Calu3 (cell line): ENCODE data around the gene KCNIP2. TPM values are rescaled to one million over a fixed set of nuclear protein-coding genes. Genes with fewer than 3 reads are reported as not detected.

ENCODE experiments used
- BruUV-seq: library from RNA; stranded (reverse); fragments of 400-500 nt; replicated peaks from 2 replicates; lab custom pipeline; 2021; lab: Mats Ljungman, UMichigan
- CTCF ChIA-PET: fragments of 300-600 bp; sonication (Branson Sonifier 250); formaldehyde crosslinking; loops from one replicate; lab custom pipeline; 2022; ENCODE audit warnings: antibody characterized with exemption; lab: Charles Lee
- DNase-seq: peaks from one replicate; pipeline ENCODE4 v3.0.0; 2022
- H3K27ac Mint-ChIP-seq: one replicate; pipeline ENCODE4 v1.8.0; 2022; ENCODE audit warnings: mixed read lengths; ENCODE audit not compliant: unreplicated experiment
- H3K27me3 Mint-ChIP-seq: one replicate; pipeline ENCODE4 v1.8.0; 2022; ENCODE audit warnings: mixed read lengths; ENCODE audit not compliant: unreplicated experiment
- H3K36me3 Mint-ChIP-seq: one replicate; pipeline ENCODE4 v1.8.0; 2022; ENCODE audit warnings: mild to moderate bottlenecking, moderate library complexity, mixed read lengths; ENCODE audit not compliant: insufficient read depth, unreplicated experiment
- H3K4me1 Mint-ChIP-seq: one replicate; pipeline ENCODE4 v1.8.0; 2022; ENCODE audit warnings: mild to moderate bottlenecking, low read depth, mixed read lengths; ENCODE audit not compliant: unreplicated experiment
- H3K4me3 Mint-ChIP-seq: one replicate; pipeline ENCODE4 v1.8.0; 2022; ENCODE audit warnings: mild to moderate bottlenecking, low read depth, moderate library complexity, mixed read lengths; ENCODE audit not compliant: unreplicated experiment
- H3K9me3 Mint-ChIP-seq: one replicate; pipeline ENCODE4 v1.8.0; 2022; ENCODE audit warnings: low read depth, mixed read lengths; ENCODE audit not compliant: unreplicated experiment
- intact Hi-C: fragments of 100-400 bp; cut with micrococcal nuclease; formaldehyde crosslinking; loops from one replicate; pipeline ENCODE4 v1.10.0; 2022; ENCODE audit not compliant: unreplicated experiment
- total RNA-seq: library from RNA; stranded (reverse); gene quantifications from 2 replicates; pipeline ENCODE4 v1.2.3, GENCODE V29; 2022
- TF ChIP-seq, protein P1 (sequence below): fragments of 200-600 bp; IDR thresholded peaks from one replicate; pipeline ENCODE4 v1.8.0; 2022; ENCODE audit warnings: antibody characterized with exemption; ENCODE audit not compliant: unreplicated experiment

KCNIP2 gene
- total RNA-seq, 1 experiment from 2014 or later: 4.8 TPM

DNA sequence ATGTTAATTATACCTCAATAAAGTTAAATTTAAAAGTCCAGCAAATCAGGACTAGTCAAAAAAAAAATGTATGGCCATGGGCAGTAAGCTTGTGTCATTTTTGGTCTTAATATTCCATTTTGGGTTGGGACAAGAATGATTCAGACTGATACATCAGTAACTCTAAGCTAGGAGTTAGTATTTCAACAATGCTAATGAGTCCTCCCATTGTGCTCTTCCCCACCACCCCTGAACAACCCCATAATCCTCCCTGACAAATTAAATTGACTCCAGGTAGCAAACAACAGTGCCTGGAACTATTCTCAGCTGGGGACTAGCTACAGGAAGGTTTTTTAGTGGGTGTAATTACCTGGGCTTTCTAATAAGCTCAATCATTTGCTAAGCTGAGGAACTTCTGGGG, 30.7 kb upstream of the KCNIP2 start:
- no peak overlapping the region for H3K27ac Mint-ChIP-seq
- no peaks in the 10 kb centered on the region for H3K27me3 Mint-ChIP-seq
- no peaks in the 10 kb centered on the region for H3K36me3 Mint-ChIP-seq
- BruUV-seq: no TSS peak
- CTCF ChIA-PET: interaction anchor here (1.1 kb wide), 1 partner anchor 16 kb away, joined by 3 read pairs; no protein-coding TSS in a partner anchor
- H3K4me1 Mint-ChIP-seq: no peaks in the 10 kb centered on the region
- TF ChIP-seq, protein P1, sequence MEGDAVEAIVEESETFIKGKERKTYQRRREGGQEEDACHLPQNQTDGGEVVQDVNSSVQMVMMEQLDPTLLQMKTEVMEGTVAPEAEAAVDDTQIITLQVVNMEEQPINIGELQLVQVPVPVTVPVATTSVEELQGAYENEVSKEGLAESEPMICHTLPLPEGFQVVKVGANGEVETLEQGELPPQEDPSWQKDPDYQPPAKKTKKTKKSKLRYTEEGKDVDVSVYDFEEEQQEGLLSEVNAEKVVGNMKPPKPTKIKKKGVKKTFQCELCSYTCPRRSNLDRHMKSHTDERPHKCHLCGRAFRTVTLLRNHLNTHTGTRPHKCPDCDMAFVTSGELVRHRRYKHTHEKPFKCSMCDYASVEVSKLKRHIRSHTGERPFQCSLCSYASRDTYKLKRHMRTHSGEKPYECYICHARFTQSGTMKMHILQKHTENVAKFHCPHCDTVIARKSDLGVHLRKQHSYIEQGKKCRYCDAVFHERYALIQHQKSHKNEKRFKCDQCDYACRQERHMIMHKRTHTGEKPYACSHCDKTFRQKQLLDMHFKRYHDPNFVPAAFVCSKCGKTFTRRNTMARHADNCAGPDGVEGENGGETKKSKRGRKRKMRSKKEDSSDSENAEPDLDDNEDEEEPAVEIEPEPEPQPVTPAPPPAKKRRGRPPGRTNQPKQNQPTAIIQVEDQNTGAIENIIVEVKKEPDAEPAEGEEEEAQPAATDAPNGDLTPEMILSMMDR: no peak
- no peaks in the 10 kb centered on the region for H3K9me3 Mint-ChIP-seq
- H3K4me3 Mint-ChIP-seq: no peak overlapping the region
- no peak for DNase-seq
- intact Hi-C loops: no loop called here

DNA sequence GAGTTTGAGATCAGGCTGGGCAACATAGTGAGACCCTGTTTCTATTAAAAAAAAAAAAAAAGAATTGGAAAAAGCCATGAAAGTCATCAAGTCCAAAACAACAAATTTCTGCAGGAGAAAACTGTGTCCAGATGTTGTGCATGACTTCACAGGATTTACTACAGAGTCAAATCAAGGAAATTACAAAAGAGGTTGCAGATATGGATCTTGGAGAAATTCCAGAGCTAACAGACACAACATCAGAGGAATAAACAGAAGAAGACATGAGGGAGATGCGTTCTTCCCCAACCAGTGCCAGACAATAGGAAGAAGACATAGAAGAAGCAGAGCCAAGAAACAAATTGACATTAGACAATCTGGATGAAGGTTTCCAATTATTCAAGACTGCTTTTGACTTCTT, 24.3 kb upstream of the KCNIP2 start:
- no peak overlapping the region for H3K4me3 Mint-ChIP-seq
- BruUV-seq: no TSS peak
- peaks cover 4% of the 10 kb centered on the region for H3K9me3 Mint-ChIP-seq
- H3K36me3 Mint-ChIP-seq: no peaks in the 10 kb centered on the region
- no peak for DNase-seq
- H3K4me1 Mint-ChIP-seq: no peaks in the 10 kb centered on the region
- TF ChIP-seq, protein P1: no peak
- intact Hi-C loops: no loop called here
- no peaks in the 10 kb centered on the region for H3K27me3 Mint-ChIP-seq
- CTCF ChIA-PET: no interaction called here
- H3K27ac Mint-ChIP-seq: no peak overlapping the region

DNA sequence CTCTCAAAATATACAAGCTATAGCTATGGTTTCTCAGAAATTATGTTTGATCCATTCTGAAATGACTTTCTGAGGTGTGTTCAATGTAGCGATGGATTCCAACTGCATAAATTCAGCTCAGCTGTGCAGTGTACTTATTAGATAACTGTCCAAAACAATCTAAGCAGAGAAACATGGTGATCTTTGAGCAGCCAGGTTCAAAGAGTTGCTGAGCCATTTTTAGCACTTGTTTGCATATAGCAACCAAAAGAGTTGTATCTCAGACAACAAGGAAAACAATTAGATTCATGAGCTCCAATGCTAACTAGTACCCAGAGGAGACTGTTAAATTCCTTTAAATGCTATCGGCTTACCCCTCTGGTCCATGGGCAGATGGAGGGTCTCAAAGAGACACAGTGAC, 15.9 kb upstream of the KCNIP2 start:
- Mint-ChIP-seq H3K4me3 (no peak overlapping the region), H3K4me1 (no peaks in the 10 kb centered on the region), H3K27ac (no peak overlapping the region), H3K27me3 (no peaks in the 10 kb centered on the region), H3K36me3 (no peaks in the 10 kb centered on the region), H3K9me3 (peaks cover 7% of the 10 kb centered on the region)
- no TSS peak for BruUV-seq
- TF ChIP-seq, protein P1: no peak
- intact Hi-C loops: no loop called here
- DNase-seq: no peak
- CTCF ChIA-PET: no interaction called here

DNA sequence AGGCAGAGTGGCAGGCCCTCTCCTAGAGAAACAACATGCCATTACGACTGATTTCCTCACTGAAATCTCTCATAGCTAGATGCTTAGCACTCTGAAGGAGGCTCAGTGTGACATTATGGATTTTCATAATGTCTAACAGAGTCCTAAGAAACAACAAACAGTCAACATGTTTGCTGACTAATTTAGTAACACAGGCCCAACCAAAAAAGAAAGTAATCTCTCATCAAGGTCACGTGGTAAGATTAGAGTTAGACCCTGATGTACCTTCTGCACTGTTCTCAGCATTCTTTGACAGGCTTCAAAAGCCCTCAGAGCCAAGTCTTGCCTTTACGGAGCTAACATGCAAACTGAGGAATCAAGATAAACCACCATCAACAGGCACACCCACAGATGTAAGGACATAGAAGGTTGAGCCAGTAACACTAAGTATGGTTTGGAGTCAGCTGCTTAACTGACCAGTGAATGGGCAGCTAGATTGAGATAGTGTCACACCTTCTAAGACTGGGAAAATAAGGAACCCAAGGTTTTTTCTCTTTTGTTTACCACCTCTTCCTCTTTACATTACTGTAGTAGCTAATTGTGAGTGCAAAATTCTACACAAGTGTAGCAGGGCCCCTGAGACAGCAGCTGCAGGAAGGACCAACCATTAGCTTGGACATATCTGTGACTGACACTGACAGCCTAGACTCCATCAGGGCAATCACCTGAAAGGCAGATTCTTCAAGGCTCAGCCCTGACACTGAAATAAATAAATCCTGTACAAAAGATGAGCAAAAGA, 15.3 kb upstream of the KCNIP2 start:
- intact Hi-C loops: no loop called here
- CTCF ChIA-PET: no interaction called here
- H3K4me1 Mint-ChIP-seq: no peaks in the 10 kb centered on the region
- TF ChIP-seq, protein P1: no peak
- H3K9me3 Mint-ChIP-seq: peaks cover 7% of the 10 kb centered on the region
- H3K36me3 Mint-ChIP-seq: no peaks in the 10 kb centered on the region
- H3K27ac Mint-ChIP-seq: no peak overlapping the region
- H3K27me3 Mint-ChIP-seq: no peaks in the 10 kb centered on the region
- no peak overlapping the region for H3K4me3 Mint-ChIP-seq
- no TSS peak for BruUV-seq
- DNase-seq: no peak
